NCI-H748 treated with DMSO at 0.1 percent for 48 hours (cell line): ENCODE results near the gene NOL4L.
"Not testable (repeated sequence)": the region's sequence is repeated elsewhere in the genome, so short reads cannot be mapped to it uniquely, and the experiment has no call there.

Experiments
- DNase-seq: peaks from one replicate; lab custom pipeline; 2025; lab: John Stamatoyannopoulos, UW

Gene NOL4L

DNA sequence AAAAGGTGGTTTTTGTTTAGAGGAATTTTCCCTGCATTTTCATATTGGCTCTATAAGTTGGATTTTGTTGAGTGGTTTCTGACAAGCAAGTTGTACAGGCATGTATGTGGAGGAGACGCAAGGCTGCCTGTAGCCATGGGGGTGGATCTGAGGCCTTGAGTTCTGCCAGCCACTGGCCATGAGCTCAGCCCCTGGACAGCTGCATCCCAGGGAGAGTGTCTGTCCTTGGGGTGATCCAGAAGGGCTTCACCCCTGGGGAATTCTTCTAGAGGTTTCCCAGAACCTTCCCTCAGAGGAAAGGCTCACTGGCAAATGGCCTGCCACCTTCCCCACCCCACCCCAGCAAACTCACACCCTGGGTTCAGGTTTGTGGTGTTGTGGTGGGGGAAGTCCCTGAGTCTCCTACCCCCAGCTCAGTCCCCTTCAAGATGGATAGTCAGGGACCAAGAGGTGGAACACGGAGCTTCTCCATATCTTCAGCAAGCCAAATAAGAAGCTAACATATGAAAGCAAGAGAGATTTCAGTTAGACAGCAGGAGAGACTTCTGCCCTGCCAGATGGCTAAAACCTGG, 11.6 kb upstream of the NOL4L start:
- no peak for DNase-seq

GRCh38 chr20:32595143-32595542, 10.0 kb upstream of the NOL4L start:
- DNase-seq, result no peak

DNA sequence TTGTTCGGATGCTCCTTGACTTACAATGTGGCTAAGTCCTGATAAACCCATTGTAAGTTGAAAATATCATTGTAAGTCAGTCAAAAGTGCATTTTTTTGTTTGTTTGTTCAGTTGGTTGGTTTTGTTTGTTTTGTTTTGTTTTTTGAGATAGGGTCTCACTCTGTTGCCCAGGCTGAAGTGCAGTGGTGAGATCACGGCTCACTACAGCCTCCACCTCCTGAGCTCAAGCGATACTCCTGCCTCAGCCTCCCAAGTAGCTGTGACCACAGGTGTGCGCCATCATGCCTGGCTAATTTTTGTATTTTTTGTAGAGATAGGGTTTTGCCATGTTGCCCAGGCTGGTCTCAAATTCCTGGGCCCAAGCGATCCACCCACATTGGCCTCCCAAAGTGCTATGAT, 9.5 kb upstream of the NOL4L start:
- not testable (repeated sequence) for DNase-seq

DNA sequence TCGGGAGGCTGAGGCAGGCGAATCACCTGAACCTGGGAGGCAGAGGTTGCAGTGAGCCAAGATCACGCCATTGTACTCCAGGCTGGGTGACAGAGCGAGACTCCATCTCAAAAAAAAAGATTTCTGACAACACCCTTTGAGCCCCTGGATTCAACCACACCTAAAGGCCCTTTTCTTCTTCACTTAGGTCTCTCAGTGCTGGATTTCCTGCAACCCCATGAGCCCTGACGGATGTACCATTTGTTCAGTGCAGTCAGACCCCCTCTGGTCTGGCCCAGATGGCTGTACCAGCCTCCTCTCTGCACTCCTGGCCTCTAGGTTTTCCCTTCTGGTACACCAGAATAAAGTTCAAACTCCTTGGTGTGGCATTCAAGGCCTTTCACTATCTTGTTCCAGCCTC, 9.1 kb upstream of the NOL4L start:
- DNase-seq, result no peak

DNA sequence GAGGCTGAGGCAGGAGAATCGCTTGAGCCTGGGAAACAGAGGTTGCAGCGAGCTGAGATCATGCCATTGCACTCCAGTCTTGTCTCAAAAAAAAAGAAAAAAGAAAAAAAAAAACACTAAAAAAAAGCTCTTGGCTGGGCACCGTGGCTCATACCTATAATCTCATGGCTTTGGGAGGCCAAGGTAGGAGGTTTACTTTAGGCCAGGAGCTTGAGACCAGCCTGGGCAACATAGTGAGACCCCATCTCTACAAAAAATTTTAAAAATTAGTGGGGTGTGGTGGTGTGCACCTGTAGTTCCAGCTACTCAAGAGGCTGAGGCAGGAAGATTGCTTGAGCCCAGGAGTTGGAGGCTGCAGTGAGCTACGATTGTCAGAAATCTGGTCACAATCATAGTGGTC, 7.5 kb upstream of the NOL4L start:
- not testable (repeated sequence) for DNase-seq

GRCh38 chr20:32592022-32592421, 6.9 kb upstream of the NOL4L start:
- DNase-seq, result no peak

- no peak for DNase-seq
These were observed 4.6 kb upstream of the NOL4L start for GRCh38 chr20:32589769-32590168.

DNA sequence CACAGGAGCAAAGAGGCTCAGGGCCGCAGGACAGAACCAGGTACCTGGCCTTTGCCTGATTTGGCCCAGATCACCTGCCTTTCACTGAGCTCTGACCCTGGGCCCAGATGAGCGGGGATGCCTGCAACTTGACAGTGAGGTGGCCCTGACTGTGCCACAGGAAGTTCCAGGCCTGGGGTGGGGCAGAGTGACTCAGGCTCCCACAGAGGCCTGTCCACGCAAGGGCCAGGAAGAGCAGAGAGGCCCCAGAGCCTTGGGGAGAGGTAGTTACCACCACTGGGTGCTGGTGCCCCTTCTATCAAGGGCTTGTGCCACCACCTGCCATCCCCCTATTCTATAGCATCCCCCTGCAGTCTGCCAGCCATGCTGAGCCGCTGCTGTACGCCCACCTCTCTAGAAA, 4.1 kb upstream of the NOL4L start:
- DNase-seq, result no peak

- no peak for DNase-seq
These were observed 2.9 kb upstream of the NOL4L start for GRCh38 chr20:32588040-32588439.

- DNase-seq, result no peak
These were observed 1.2 kb upstream of the NOL4L start for GRCh38 chr20:32586291-32586690.

DNA sequence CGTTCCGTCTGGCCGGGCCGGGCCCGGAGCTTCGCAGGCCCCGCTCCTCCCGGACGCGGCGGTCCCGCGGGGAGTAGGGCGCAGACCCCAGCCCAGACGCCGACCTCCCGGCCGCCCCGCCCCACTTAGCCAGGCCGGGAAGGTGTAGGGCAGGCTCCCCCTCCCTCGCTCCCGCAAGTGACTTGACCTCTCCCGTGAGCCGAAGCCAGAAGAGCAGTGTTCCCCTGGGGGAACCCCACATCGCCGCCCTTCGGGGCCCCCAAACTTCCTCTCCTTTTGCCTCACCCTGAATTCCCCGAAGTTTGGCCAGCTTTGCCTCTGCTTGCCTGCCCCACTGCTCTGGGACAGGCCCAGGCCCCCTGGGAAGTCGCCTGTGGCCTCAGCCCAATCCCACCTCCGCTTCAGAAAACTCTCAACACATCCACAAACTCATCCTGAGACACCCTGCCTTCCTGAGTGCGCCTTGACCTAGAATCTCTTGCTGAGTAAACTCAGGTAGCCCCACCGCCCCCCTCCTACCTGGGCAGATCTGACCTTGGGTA, 524 bp upstream of the NOL4L start:
- DNase-seq, result no peak

DNA sequence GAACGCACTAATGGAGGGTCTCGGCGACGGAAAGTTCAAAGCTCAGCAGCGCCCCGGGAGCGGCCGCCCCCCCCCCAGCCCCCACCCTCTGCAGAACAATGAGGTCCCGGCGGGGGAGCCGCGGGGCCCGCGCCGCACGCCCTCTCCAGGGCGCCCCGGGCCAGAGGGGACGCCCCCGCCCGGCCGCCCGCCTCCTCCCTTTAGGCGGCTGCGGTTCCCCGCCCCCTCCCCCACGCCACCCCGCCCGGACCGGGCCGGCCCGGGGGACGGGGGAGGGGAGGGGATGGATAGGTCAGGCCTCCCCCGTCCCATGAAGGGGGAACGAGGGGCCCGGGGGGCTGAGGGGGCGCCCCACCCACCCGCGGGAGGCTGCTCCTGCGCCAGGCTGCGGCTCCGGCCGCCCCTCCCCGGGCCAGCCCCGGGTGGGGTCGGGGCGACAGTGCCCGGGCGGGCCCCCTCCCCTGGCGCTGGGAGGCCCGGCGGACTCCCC, 1.5 kb downstream of the NOL4L start:
- DNase-seq, result no peak

DNA sequence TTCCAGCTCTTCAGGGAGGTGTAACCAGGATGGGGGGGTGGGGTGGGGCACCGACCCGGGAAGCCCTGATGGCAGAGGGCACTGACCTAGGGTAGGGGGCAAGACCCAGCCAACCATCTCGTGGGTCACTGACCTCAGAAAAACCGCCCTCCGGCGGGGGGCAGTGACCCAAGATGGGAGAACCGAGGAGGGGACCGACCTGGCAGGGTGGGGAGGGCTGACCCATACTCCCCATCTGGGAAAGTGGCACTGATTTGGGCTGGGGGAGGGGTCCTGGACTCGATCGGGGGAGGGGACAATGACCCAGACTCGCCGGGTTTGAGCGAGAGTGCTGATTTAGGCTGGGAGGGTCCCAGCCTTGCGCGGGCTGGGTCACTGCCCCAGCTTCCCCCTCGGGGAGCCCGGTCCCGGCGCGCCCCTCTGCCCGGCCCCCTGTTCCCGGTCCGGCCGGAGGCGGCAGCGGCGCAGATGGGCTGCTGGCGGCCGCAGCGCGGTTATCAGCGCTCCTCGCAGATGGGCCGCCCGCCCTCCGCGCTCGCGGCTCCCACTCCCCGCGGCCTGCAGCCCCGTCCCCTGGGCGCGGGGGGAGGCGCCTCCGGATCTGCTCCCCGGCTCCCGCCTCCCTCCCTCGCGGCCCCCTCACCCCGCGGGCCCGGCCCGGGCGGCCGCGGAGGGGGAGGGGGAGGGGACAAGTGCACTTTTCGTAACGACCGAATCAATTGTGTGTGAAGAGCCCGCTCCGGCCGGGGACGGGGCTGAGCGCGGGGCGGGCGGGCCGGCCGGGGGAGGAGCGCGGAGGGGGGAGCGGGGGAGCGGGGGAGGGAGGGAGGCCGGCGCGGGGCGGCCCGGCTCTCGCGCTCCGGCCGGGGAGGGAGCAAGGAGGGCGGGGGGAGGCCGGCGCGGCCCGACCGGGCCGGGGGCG, 2.2 kb downstream of the NOL4L start:
- DNase-seq, result no peak

DNA sequence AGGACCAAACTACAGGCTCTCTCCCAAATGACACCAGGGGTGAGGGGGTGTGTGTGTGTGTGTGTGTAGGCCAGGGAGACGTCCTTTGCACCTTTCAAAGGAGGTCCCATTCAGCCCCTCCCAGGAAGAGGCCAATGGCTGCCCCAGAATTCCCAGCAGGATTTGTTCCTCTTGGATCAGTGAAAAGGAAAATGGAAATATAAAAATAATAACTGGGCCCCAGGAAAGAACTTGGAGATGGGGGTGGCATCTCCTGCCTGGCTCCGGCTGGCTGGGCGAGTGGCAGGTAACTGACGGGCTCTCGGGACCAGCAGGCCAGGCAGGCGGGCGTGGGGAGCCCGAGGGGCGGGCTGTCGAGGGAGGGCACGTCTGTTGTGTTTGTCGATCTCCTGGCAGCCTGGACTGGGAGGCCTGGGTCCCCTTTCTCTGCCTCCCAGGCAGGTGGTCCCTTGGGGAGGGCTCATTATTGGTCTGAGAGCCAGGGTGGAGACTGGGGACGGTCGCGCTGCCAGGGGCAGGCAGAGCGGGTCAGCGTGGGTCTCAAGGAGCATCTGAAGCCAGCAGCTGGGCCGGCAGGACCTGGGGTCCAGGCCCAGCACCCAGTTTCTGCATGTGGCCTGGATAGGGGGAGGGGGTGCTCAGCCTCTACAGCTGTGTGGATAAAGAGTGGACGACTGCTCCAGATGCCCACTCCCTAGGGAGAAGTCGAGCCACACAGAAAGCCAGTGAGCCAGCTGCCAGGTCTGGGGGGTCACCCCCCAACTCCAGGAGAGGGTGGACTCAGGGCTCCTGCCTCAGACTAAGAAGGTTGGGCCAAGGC, 3.1 kb downstream of the NOL4L start:
- DNase-seq, result no peak

GRCh38 chr20:32580970-32581838, 3.9 kb downstream of the NOL4L start:
- no peak for DNase-seq

DNA sequence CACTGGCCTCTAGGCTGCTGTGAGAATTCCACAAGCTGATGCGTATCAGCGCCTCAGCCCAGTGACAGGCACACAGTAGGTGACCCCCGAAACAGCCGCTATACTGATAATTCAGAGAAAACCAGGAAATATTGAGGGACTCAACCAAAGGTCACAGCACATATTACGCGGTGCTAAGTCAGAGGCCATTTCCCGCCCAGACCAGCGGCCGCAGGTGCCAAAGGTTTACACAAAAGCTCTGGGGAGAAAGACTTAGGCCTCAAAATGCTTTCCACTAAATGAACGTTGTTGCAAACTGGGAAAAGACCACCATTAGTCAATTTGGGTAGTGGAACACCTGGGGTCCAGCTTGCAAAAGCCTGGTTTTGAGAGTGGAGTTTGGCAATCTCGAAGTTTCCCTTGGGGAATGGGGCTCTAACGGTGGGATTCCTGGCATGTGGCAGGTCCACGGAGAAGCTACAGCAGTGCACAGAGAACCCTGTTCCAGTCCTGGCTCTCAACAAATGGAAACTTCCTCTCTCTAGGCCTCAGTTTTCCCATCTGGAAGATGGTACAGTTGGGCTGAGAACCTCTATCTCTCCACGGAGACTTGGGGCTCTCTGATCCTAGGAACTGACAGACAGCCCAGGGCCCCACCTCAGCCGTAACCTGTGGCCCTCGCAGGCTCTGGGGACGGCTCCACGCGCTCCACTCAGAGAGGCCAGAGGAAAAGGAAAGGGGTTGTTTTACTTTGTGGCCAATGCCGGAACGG, 4.7 kb downstream of the NOL4L start:
- no peak for DNase-seq

DNA sequence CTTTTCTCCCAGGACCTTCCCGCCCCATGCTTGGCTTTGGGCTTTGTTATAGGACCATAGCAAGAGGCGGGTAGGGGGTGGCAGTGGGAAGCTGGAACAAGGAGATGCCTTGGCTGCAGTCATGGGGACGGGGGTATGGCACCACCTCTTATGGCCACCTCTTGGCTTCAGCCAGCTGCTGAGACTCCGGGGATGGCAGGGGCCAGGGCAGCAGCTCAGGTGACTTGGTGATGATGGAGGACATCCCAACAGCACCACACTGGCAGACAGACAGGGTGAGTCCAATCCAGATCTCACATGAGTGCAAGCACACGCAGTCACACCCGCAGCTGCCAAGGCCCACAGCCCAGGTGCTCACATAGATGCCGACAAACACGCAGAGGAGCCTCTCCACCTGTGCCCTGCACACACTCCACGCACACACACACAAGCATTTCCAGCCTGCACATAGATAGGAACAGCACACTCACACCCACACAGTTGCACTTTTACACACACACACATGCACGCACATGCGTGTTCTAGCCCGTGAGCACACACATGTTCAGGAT, 6.2 kb downstream of the NOL4L start:
- DNase-seq, result no peak

- DNase-seq, result not testable (repeated sequence)
These were observed 7.1 kb downstream of the NOL4L start for GRCh38 chr20:32578062-32578461.

DNA sequence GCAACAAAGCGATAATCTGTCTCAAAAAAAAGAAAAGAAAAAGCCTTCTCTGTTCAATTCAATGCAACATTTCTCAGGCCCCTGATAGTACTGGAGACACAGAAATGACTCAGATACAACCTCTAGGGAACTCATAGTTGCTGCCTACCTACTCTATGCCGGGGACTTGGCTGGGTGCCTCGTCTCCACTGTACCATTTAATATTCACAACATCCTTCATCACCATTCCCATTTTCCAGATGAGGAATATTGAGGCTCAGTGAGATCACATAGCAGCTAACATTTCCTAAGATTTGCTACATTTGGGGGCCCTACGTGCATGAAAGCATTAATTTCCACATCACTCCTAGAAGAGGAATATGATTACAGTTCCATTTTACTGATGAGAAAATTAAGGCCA, 7.5 kb downstream of the NOL4L start:
- DNase-seq, result no peak

DNA sequence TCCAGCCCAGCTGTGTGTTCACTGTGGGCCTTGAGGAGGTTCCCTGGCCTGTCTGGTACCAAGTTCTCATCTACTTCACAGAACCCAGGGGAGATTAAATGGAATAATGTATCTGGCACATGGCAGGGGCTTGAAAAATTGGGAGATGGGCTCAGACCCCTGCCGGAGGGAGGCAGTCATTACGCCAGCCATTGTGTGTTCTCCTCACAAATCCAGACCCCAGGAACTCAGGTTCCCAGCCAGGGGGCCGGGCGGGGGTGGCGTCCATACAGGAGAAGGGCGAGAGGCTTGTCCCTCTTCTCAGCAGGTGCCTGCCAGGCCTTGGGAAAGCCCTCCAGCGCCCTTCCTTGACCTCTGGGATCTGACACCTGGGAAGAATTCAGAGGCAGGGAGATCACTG, 8.1 kb downstream of the NOL4L start:
- no peak for DNase-seq
